ENCODE data around the gene FAM13A.
"Not testable (repeated sequence)": the region's sequence is repeated elsewhere in the genome, so short reads cannot be mapped to it uniquely, and the experiment has no call there.

The FAM13A gene

GRCh38 chr4:88854481-88854880, 202.5 kb downstream of the FAM13A start:
- no peak overlapping the region for H3K9ac ChIP-seq (ENCODE audit: low read length)
- H2AFZ ChIP-seq (ENCODE audit: low read depth, low read length, severe bottlenecking): no peak overlapping the region
- H3K9me3 ChIP-seq (ENCODE audit: insufficient read depth, low read length): no peaks in the 10 kb centered on the region
- H3K9me2 ChIP-seq (replicated peaks; ENCODE audit: insufficient read depth, low read length): no peaks in the 10 kb centered on the region
- H3K36me3 ChIP-seq (ENCODE audit: low read length): no peaks in the 10 kb centered on the region
- no peak for TF ChIP-seq CTCF (IDR thresholded peaks at IDR 0.05; ENCODE audit: insufficient read depth, low read length, poor library complexity, severe bottlenecking)
- TF ChIP-seq EZH2phosphoT487 (conservative IDR thresholded peaks at IDR 0.05; ENCODE audit: low read length): no peak
- no peak overlapping the region for H3K4me2 ChIP-seq (ENCODE audit: low read depth, low read length, poor library complexity, severe bottlenecking)
- no peak overlapping the region for H3K27ac ChIP-seq (ENCODE audit: low read depth, low read length)
- H3K79me2 ChIP-seq (ENCODE audit: insufficient read depth, low read length): no peaks in the 10 kb centered on the region
- H3F3A ChIP-seq (ENCODE audit: insufficient read depth): no peaks in the 10 kb centered on the region
- H4K20me1 ChIP-seq (ENCODE audit: low read depth, low read length): no peaks in the 10 kb centered on the region
- no peaks in the 10 kb centered on the region for H3K27me3 ChIP-seq (ENCODE audit: low read length)
- H3K4me3 ChIP-seq (ENCODE audit: insufficient read depth, low read length, poor library complexity, severe bottlenecking): no peak overlapping the region

- H3K27ac ChIP-seq (ENCODE audit: low read depth, low read length); H2AFZ ChIP-seq (ENCODE audit: low read depth, low read length, severe bottlenecking); H3K36me3 ChIP-seq (ENCODE audit: low read length); H3K9ac ChIP-seq (ENCODE audit: low read length); H3K4me2 ChIP-seq (ENCODE audit: low read depth, low read length, poor library complexity, severe bottlenecking); H4K20me1 ChIP-seq (ENCODE audit: low read depth, low read length); H3K9me2 ChIP-seq (replicated peaks; ENCODE audit: insufficient read depth, low read length); H3K79me2 ChIP-seq (ENCODE audit: insufficient read depth, low read length); H3K27me3 ChIP-seq (ENCODE audit: low read length); H3K4me3 ChIP-seq (ENCODE audit: insufficient read depth, low read length, poor library complexity, severe bottlenecking); H3K9me3 ChIP-seq (ENCODE audit: insufficient read depth, low read length); H3F3A ChIP-seq (ENCODE audit: insufficient read depth): not testable (repeated sequence)
Measured at GRCh38 chr4:88853583-88853982, 203.4 kb downstream of the FAM13A start.

- Histone ChIP-seq H3K9me2 (replicated peaks; ENCODE audit: insufficient read depth, low read length) (no peaks in the 10 kb centered on the region), H4K20me1 (ENCODE audit: low read depth, low read length) (no peaks in the 10 kb centered on the region), H2AFZ (ENCODE audit: low read depth, low read length, severe bottlenecking) (no peak overlapping the region), H3K27me3 (ENCODE audit: low read length) (no peaks in the 10 kb centered on the region), H3F3A (ENCODE audit: insufficient read depth) (no peaks in the 10 kb centered on the region), H3K36me3 (ENCODE audit: low read length) (no peaks in the 10 kb centered on the region), H3K9ac (ENCODE audit: low read length) (no peak overlapping the region), H3K4me3 (ENCODE audit: insufficient read depth, low read length, poor library complexity, severe bottlenecking) (no peak overlapping the region), H3K4me2 (ENCODE audit: low read depth, low read length, poor library complexity, severe bottlenecking) (no peak overlapping the region), H3K9me3 (ENCODE audit: insufficient read depth, low read length) (no peaks in the 10 kb centered on the region), H3K79me2 (ENCODE audit: insufficient read depth, low read length) (no peaks in the 10 kb centered on the region), H3K27ac (ENCODE audit: low read depth, low read length) (no peak overlapping the region)
- no peak for TF ChIP-seq EZH2phosphoT487 (conservative IDR thresholded peaks at IDR 0.05; ENCODE audit: low read length)
- no peak for TF ChIP-seq CTCF (IDR thresholded peaks at IDR 0.05; ENCODE audit: insufficient read depth, low read length, poor library complexity, severe bottlenecking)
Measured at GRCh38 chr4:88846206-88846790, 210.7 kb downstream of the FAM13A start.

GRCh38 chr4:88843067-88843685, 213.8 kb downstream of the FAM13A start:
- TF ChIP-seq EZH2phosphoT487 (conservative IDR thresholded peaks at IDR 0.05; ENCODE audit: low read length) (no peak), CTCF (IDR thresholded peaks at IDR 0.05; ENCODE audit: insufficient read depth, low read length, poor library complexity, severe bottlenecking) (no peak)
- Histone ChIP-seq H3K9me2 (replicated peaks; ENCODE audit: insufficient read depth, low read length) (no peaks in the 10 kb centered on the region), H3K79me2 (ENCODE audit: insufficient read depth, low read length) (no peaks in the 10 kb centered on the region), H3K9me3 (ENCODE audit: insufficient read depth, low read length) (no peaks in the 10 kb centered on the region), H3K36me3 (ENCODE audit: low read length) (no peaks in the 10 kb centered on the region), H3K4me2 (ENCODE audit: low read depth, low read length, poor library complexity, severe bottlenecking) (no peak overlapping the region), H4K20me1 (ENCODE audit: low read depth, low read length) (no peaks in the 10 kb centered on the region), H3K9ac (ENCODE audit: low read length) (no peak overlapping the region), H3F3A (ENCODE audit: insufficient read depth) (no peaks in the 10 kb centered on the region), H3K4me3 (ENCODE audit: insufficient read depth, low read length, poor library complexity, severe bottlenecking) (no peak overlapping the region), H3K27ac (ENCODE audit: low read depth, low read length) (no peak overlapping the region), H2AFZ (ENCODE audit: low read depth, low read length, severe bottlenecking) (no peak overlapping the region), H3K27me3 (ENCODE audit: low read length) (no peaks in the 10 kb centered on the region)
